ENCODE data around the gene TMEM63B.
A peak's percentile ranks its signal among the peaks of the same experiment; 100 is the strongest.

TMEM63B gene

DNA sequence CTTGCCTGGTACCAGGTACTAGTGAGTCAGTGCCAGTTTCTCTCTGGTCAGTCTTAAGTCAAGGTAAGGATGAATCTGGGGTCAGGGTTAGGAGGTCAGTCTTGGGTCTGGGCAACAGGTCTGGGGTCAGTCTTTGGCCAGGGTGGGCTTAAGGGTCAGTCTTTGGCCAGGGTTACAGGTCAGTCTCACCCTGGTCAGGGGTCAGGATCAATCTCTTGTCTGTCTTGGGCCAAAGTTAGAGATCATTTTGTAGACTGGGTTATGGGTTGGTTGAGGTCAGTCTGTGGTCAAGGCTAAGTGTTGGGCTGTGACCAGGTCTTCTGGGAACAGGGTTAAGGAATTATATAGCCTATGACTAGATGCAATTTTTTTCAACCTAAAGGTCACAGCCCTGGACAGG is 18.5 kb downstream of the TMEM63B start:
- no peak for DNase-seq

DNA sequence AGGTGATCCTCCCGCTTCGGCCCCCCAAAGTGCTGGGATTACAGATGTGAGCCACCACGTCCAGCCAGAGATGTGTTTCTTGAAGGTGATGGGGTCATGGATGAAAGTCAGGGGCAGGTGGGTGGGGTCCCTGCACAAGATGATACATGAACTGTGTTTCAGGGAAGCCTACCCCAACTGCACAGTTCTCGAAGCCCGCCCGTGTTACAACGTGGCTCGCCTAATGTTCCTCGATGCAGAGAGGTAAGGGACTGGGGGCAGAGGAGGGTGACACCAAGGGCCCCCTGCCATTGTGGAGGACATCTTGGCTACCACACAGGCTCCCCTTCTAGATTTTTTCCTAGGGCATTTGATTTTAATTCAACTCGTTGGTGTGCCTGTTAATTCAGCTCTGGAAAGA is 19.3 kb downstream of the TMEM63B start:
- DNase-seq: no peak

GRCh38 chr6:44147256-44147655 is 19.9 kb downstream of the TMEM63B start:
- DNase-seq: no peak

DNA sequence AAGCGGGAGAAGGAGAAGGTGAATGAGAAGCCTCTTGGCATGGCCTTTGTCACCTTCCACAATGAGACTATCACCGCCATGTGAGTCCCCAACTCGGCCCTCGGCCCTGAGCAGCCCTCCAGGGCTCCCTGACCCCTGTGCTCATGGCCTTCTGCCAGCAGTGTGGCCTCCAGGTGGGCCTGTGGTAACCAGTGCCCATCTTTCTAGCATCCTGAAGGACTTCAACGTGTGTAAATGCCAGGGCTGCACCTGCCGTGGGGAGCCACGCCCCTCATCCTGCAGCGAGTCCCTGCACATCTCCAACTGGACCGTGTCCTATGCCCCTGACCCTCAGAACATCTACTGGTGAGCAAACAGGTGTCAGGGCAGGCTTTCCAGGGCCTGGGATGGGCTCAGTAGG is 21.0 kb downstream of the TMEM63B start:
- DNase-seq: no peak

- DNase-seq: no peak
These were observed 22.1 kb downstream of the TMEM63B start for GRCh38 chr6:44149369-44150012.

DNA sequence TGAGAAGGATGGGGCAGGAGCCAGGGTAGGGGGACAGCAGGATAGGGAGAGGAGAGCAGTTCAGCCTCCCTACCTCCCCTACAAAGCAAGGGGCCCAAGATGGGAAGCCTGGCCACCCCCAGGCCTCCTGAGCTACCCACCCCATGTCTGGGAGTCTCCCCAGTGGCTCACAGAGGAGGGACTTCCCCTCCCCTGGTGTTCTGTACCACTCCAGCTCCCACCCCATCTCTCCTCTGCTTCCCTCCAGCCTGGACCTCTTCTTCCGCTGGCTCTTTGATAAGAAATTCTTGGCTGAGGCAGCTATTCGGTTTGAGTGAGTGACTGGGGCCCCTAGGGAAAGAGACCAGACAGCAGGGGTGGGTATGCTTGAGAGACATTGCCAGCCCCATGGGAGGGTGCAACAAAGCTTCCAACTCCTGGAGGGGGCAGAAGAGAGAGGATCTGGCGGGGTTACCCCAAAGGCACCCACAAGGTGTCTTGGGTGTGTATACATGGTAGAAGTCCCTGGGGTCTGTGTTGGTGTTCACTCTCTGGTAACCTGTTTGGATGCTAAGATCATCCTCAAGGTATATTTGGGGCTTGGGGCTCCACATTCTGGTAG is 23.1 kb downstream of the TMEM63B start:
- DNase-seq: no peak

DNA sequence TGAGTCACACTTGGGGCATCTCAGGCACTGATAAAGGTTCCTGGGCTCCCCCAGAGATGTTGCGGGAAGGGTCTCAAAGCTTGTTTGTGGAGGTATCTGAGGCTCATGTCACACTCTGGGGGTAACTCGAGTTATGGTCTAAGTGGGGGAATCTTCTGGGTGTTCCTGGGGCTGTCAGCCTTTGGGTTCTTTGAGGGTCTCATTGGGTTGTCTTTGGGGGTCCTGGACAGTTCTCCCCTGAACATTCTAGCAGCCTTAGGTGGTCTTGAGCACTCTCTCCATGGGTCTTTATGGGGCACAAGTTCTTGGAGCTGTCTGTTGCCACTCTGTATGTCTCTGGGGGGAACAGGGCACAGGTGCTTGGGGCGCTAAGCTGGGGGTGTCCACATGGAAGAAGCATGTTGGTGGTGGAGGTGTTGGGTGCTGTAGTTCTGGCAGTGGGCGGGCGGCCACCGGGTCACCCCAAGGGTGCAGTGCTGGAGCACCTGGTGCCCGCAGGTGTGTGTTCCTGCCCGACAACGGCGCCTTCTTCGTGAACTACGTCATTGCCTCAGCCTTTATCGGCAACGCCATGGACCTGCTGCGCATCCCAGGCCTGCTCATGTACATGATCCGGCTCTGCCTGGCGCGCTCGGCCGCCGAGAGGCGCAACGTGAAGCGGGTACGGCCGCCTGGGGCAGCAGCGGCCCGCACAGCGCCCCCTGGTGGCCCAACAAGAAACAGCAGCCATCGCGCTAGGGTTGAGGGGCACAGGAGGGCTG is 24.2 kb downstream of the TMEM63B start:
- DNase-seq: peak; percentile 76

GRCh38 chr6:44152109-44152461 is 24.7 kb downstream of the TMEM63B start:
- DNase-seq: no peak

DNA sequence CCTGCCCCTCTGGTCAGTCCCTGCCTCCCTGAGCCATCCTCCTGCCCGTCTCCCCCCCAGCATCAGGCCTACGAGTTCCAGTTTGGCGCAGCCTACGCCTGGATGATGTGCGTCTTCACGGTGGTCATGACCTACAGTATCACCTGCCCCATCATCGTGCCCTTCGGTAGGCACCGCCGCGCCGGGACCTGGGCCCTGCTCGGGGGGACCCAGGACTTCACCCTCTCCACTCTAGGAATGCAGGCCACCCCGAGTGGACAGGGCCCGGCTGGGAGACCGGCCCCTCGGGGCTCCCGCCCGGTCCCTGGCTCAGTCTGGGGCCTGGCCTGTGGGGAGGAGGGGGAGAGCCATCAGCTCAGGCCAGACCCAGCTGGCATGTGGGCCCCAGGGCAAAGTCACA is 25.2 kb downstream of the TMEM63B start:
- DNase-seq: no peak

DNA sequence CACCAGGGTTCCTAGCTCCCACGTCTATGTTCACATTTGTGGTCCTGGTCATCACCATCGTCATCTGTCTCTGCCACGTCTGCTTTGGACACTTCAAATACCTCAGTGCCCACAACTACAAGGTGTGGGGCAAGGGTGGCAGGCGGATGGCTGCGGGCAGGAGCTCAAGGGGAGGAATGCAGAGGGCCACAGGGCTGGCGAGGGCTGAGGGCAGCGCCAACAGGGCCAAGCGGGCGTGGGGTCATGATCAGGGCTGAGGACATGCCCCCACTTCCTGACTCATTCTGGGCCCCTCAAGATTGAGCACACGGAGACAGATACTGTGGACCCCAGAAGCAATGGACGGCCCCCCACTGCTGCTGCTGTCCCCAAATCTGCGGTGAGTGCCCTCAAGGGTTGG is 26.7 kb downstream of the TMEM63B start:
- no peak for DNase-seq

- no peak for DNase-seq
These were observed 29.3 kb downstream of the TMEM63B start for GRCh38 chr6:44156494-44157151.

DNA sequence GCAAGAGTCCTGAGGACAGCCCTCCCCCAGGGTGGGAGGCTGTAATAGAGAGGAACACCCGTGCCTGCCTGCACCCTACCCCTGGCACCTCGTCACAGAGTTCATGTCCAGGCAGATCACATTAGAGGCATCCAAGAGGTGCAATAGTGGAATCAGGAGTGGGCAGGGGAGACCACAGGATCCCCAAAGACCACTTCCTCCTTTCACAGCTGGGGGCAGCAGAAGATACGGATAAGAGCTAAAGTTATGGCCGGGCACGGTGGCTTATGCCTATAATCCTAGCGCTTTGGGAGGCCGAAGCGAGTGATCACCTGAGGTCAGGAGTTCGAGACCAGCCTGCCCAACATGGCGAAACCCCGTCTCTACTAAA is 29.8 kb downstream of the TMEM63B start:
- no peak for DNase-seq

DNA sequence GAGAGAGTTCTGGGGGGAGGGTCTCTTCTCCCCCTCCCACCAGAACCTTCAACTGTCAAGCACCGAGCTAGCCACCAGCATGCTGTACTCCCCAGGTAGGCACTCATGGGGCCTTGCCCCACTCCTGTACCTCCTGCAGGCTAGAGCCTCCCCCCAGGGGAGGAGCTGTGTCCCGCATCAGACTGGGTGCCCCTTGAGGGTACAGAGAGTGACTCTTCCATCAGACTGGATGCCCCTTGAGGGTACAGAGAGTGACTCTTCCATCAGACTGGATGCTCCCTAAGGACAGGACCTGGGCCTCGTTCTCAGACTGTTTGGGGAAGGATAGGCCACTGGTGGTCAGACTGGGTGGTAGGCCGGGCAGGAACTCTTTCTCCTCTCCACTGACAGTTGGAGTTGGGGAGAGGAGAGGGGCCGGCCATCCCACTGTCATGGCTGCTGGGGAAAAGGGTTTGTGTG is 31.4 kb downstream of the TMEM63B start, which contains the start of gene CAPN11:
Gene CAPN11, plus strand, starts transcription at position 51 of the 459 bp plus-strand sequence. Its CDS starts 29 bp downstream, at position 80.
- no peak for DNase-seq

- DNase-seq: no peak
These were observed 34.6 kb downstream of the TMEM63B start for GRCh38 chr6:44161997-44162338.

GRCh38 chr6:44162876-44163625 is 35.7 kb downstream of the TMEM63B start:
- DNase-seq: no peak

GRCh38 chr6:44166116-44166515 is 38.8 kb downstream of the TMEM63B start:
- DNase-seq: no peak

- no peak for DNase-seq
These were observed 39.3 kb downstream of the TMEM63B start for GRCh38 chr6:44166591-44167184.

DNA sequence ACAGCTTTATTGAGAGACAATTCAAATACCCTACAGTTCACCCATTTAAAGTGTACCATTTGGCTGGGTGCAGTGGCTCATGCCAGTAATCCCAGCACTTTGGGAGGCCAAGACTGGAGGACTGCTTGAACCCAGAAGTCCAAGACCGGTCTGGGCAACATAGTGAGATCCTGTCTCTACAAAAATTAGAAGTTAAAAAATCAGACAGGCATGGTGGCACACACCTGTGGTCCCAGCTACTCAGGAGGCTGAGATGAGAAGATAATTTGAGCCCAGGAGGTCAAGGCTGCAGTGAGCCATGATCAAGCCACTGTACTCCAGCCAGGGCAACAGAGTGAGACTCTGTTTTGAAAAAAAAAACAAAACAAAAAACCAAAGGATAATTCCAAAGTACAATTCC is 40.2 kb downstream of the TMEM63B start:
- DNase-seq: no peak

- no peak for DNase-seq
These were observed 41.8 kb downstream of the TMEM63B start for GRCh38 chr6:44169154-44169553.

DNA sequence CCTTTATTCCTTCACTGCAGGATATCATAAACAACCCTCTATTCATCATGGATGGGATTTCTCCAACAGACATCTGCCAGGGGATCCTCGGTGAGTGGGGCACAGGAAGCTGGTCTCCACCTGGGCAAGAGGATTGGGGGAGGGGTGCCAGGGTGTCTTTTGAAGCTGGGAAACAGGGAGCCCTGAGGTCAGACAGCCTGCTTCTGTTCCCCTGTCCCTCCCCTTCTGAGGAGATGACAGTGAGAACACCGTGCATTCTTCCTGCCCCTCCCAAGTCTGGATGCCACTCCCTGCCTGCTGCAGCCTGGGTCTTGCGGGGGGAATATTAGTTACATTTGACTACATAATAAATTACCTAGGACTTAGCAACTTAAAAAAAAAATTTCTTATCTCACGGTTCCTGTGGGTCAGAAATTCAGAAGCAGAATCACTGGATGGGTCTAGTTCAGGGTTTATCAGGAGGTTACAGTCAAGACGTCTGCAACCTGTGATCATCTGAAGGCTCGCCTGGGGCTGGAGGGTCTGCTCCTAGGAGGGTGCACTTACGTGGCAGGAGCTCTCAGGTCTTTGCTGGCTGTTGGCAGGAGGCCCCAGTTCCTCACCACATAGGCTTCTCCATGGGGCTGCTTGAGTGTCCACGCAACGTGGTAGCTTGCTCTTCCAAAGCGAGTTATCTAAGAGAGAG is 42.7 kb downstream of the TMEM63B start:
- no peak for DNase-seq

- DNase-seq: no peak
These were observed 44.7 kb downstream of the TMEM63B start for GRCh38 chr6:44171899-44172546.
